Prostate gland (tissue), 2 donors: ENCODE data around the gene EPB41L5.

Experiments used
- POLR2A ChIP-seq: fragments of 450-650 bp; IDR thresholded peaks from one replicate; pipeline ENCODE4 v1.6.1; 2016; ENCODE audit warnings: antibody characterized with exemption, mild to moderate bottlenecking
- TF ChIP-seq, protein P1 (sequence below), 4 experiments: fragments of 200-600 bp in 2 of 4; fragments of 450-650 bp in 2 of 4; sonication (generic) in 2 of 4; IDR thresholded peaks; 1 replicate in 3 of 4; 2 replicates in 1 of 4; pipeline ENCODE4 v1.5.1; 2016 to 2019; ENCODE audit warnings: antibody characterized with exemption in 4 of 4, mild to moderate bottlenecking in 2 of 4, moderate library complexity in 2 of 4

DNA sequence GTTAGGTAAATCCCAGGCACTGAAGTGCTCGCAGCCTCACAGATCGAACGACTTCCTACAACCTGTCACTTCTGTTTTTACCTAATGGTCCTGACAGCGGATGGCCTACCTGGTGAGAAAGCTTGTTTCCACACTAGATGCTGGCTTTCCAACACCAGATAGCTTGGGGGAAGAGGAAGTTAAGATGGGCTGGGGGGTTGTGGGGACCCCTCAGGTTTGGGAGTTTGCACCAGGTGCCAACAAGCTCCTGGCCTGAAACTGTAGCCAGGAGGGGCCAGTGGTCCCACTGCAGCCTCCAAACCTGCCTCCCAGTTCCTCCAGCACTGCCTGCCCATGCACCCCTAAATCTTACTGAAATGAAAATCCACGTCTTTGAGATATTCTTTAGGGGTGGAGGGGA lies 206.4 kb downstream of the EPB41L5 start:
- no peak for TF ChIP-seq POLR2A
- TF ChIP-seq, protein P1, sequence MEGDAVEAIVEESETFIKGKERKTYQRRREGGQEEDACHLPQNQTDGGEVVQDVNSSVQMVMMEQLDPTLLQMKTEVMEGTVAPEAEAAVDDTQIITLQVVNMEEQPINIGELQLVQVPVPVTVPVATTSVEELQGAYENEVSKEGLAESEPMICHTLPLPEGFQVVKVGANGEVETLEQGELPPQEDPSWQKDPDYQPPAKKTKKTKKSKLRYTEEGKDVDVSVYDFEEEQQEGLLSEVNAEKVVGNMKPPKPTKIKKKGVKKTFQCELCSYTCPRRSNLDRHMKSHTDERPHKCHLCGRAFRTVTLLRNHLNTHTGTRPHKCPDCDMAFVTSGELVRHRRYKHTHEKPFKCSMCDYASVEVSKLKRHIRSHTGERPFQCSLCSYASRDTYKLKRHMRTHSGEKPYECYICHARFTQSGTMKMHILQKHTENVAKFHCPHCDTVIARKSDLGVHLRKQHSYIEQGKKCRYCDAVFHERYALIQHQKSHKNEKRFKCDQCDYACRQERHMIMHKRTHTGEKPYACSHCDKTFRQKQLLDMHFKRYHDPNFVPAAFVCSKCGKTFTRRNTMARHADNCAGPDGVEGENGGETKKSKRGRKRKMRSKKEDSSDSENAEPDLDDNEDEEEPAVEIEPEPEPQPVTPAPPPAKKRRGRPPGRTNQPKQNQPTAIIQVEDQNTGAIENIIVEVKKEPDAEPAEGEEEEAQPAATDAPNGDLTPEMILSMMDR (IDR thresholded peaks at IDR 0.05): no peak
